ENCODE results near the gene IL1RAPL1. TPM values are rescaled to one million over a fixed set of nuclear protein-coding genes. Genes with fewer than 3 reads are reported as not detected.

The IL1RAPL1 gene
- total RNA-seq, 1 donor from 2014 or later = 3.6 TPM

DNA sequence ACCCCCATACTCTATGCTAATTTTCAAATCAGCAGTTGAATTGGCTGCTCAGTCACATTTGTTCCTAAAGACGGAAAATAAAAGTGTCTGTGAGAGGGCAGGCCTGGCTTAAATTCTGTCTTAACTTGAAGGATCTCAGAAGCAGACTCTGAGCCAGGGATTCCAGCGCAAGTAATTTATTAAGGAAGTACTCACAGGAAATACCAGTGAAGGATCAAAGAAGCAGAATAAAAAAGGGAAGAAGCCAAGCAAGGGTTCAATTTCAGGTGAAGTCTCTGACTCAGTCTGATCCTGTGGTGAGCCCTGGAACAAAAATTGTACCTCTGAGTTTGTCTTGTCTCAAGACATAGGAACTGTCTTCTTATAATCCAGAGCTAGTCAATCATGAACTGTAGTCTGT, 52.2 kb downstream of the IL1RAPL1 start:
- peaks cover 8% of the 10 kb centered on the region for H3K27me3 Mint-ChIP-seq
- H3K4me1 Mint-ChIP-seq (ENCODE audit: low read depth) = peaks cover 9% of the 10 kb centered on the region
- H3K9me3 Mint-ChIP-seq (ENCODE audit: low read depth) = peaks cover 20% of the 10 kb centered on the region
- H3K4me3 Mint-ChIP-seq (ENCODE audit: low read depth) = no peak overlapping the region
- no peak overlapping the region for H3K27ac Mint-ChIP-seq
- no peak for DNase-seq (ENCODE audit: low spot score, unreplicated experiment)
- H3K36me3 Mint-ChIP-seq (ENCODE audit: insufficient read depth) = peaks cover 1% of the 10 kb centered on the region
- TF ChIP-seq, protein P1, sequence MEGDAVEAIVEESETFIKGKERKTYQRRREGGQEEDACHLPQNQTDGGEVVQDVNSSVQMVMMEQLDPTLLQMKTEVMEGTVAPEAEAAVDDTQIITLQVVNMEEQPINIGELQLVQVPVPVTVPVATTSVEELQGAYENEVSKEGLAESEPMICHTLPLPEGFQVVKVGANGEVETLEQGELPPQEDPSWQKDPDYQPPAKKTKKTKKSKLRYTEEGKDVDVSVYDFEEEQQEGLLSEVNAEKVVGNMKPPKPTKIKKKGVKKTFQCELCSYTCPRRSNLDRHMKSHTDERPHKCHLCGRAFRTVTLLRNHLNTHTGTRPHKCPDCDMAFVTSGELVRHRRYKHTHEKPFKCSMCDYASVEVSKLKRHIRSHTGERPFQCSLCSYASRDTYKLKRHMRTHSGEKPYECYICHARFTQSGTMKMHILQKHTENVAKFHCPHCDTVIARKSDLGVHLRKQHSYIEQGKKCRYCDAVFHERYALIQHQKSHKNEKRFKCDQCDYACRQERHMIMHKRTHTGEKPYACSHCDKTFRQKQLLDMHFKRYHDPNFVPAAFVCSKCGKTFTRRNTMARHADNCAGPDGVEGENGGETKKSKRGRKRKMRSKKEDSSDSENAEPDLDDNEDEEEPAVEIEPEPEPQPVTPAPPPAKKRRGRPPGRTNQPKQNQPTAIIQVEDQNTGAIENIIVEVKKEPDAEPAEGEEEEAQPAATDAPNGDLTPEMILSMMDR (IDR thresholded peaks at IDR 0.05; ENCODE audit: unreplicated experiment) = no peak

DNA sequence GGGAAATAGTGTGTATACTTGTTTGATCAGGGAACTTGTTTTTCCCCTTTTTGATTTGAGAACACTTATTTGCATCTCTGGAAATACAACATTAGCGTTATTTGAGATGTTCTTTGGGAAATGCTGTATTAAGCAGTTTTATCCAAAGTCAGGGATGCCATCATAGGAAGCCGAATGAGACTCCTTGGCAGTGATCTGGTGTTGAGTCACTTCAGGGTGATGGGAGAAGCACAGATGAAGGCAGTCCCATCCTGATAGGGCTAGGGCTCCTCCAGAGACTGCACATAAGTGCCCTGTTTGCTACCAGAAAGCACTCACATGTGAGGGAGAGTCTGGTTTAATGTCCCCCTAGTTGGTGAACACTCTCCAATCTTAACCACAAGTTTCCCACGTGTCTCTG, 62.3 kb downstream of the IL1RAPL1 start:
- TF ChIP-seq, protein P1 (IDR thresholded peaks at IDR 0.05; ENCODE audit: unreplicated experiment) = no peak
- no peaks in the 10 kb centered on the region for H3K9me3 Mint-ChIP-seq (ENCODE audit: low read depth)
- peaks cover 2% of the 10 kb centered on the region for H3K4me1 Mint-ChIP-seq (ENCODE audit: low read depth)
- no peak for DNase-seq (ENCODE audit: low spot score, unreplicated experiment)
- H3K27me3 Mint-ChIP-seq = no peaks in the 10 kb centered on the region
- H3K36me3 Mint-ChIP-seq (ENCODE audit: insufficient read depth) = no peaks in the 10 kb centered on the region
- H3K4me3 Mint-ChIP-seq (ENCODE audit: low read depth) = no peak overlapping the region
- no peak overlapping the region for H3K27ac Mint-ChIP-seq

DNA sequence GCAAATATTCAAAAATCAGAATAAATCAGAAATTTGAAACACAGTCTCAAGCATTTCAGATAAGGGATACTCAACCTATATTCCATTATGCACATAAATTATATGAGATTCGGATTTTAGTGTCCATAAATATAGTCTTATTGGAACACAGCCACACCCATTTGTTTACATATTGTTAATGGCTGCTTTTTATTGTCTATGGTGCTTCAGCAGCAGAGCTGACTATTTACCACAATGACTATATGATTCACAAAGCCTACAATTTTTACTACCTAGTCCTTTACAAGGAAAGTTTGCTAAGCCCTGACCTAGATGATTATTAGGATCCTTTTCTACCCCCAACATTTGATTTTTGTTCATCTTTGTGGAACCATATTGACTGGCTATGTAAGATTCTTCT, 63.9 kb downstream of the IL1RAPL1 start:
- H3K9me3 Mint-ChIP-seq (ENCODE audit: low read depth) = peaks cover 2% of the 10 kb centered on the region
- DNase-seq (ENCODE audit: low spot score, unreplicated experiment) = no peak
- TF ChIP-seq, protein P1 (IDR thresholded peaks at IDR 0.05; ENCODE audit: unreplicated experiment) = no peak
- H3K27ac Mint-ChIP-seq = no peak overlapping the region
- H3K27me3 Mint-ChIP-seq = no peaks in the 10 kb centered on the region
- H3K36me3 Mint-ChIP-seq (ENCODE audit: insufficient read depth) = no peaks in the 10 kb centered on the region
- H3K4me3 Mint-ChIP-seq (ENCODE audit: low read depth) = no peak overlapping the region
- H3K4me1 Mint-ChIP-seq (ENCODE audit: low read depth) = peaks cover 2% of the 10 kb centered on the region

DNA sequence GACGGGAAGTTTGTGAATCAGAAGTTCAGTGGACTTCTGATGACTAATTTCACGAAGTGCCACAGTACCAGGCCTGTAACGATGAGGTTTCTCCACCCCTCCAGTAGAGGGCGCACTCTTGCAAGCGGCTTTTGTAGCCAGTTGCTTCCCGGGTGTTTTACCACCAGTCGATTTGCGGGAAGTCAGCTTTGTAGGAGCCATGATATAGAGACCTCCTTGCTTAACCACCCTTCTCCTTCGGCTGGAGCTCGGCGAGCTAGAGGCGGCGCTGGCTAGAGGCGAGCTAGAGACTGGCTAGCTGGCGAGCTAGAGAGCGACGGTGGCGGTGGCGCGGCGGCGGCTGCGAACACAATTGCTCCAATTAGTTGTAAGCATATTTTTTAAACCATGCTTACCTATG, 72.0 kb downstream of the IL1RAPL1 start:
- Mint-ChIP-seq H3K9me3 (ENCODE audit: low read depth) (peaks cover 9% of the 10 kb centered on the region), H3K4me3 (ENCODE audit: low read depth) (no peak overlapping the region), H3K27me3 (no peaks in the 10 kb centered on the region), H3K27ac (no peak overlapping the region), H3K36me3 (ENCODE audit: insufficient read depth) (no peaks in the 10 kb centered on the region), H3K4me1 (ENCODE audit: low read depth) (no peaks in the 10 kb centered on the region)
- DNase-seq (ENCODE audit: low spot score, unreplicated experiment) = no peak
- TF ChIP-seq, protein P1 (IDR thresholded peaks at IDR 0.05; ENCODE audit: unreplicated experiment) = peak; percentile 25

DNA sequence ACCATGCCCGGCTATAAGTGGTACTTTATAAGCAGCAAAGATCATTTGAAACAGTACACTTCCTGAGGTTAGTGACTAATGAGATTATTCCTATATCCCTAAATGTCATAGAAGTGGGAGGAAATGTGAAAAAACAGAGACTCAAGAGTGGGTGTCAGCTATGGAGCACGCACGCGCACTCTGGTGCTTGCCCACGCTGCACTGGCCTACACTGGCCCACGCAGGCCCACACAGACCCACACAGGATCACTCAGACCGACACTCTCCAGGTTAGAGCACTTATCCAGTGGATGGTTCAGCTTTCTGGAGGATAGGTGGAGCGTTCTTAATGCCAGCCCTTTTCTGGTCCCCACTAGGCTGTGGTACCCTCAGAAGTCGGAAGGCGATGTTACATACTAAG, 78.5 kb downstream of the IL1RAPL1 start:
- TF ChIP-seq, protein P1 (IDR thresholded peaks at IDR 0.05; ENCODE audit: unreplicated experiment) = no peak
- Mint-ChIP-seq H3K9me3 (ENCODE audit: low read depth) (no peaks in the 10 kb centered on the region), H3K4me3 (ENCODE audit: low read depth) (no peak overlapping the region), H3K36me3 (ENCODE audit: insufficient read depth) (no peaks in the 10 kb centered on the region), H3K27me3 (no peaks in the 10 kb centered on the region), H3K27ac (no peak overlapping the region), H3K4me1 (ENCODE audit: low read depth) (peaks cover 2% of the 10 kb centered on the region)
- DNase-seq (ENCODE audit: low spot score, unreplicated experiment) = no peak
